MM.1S (cell line): Measurements from ENCODE around the gene NRXN3.

ENCODE experiments used
- DNase-seq: peaks from one replicate; pipeline ENCODE4 v3.0.0-alpha.2; 2015
- H2AFZ ChIP-seq: fragments of 300-600 bp; sonication (generic); 2 replicates; pipeline ENCODE4 v1.6.0; 2016; ENCODE audit warnings: antibody characterized with exemption, low read length
- H3F3A ChIP-seq: fragments of 300-600 bp; sonication (generic); 2 replicates; pipeline ENCODE4 v1.6.1; 2016; ENCODE audit warnings: mild to moderate bottlenecking, antibody characterized with exemption, low read length, moderate library complexity, mixed read lengths; ENCODE audit not compliant: insufficient read depth
- H3K27ac ChIP-seq: fragments of 300-600 bp; sonication (generic); 2 replicates; pipeline ENCODE4 v1.5.1; 2016; ENCODE audit warnings: mild to moderate bottlenecking, low read length
- H3K27me3 ChIP-seq: fragments of 300-600 bp; sonication (generic); replicated peaks from 2 replicates; pipeline ENCODE4 v1.6.0; 2016; ENCODE audit warnings: low read length; ENCODE audit not compliant: insufficient read depth
- H3K36me3 ChIP-seq: fragments of 300-600 bp; sonication (generic); replicated peaks from 2 replicates; pipeline ENCODE4 v1.6.1; 2016; ENCODE audit warnings: mild to moderate bottlenecking, low read length, mixed read lengths; ENCODE audit not compliant: insufficient read depth
- H3K4me1 ChIP-seq: fragments of 300-600 bp; sonication (generic); 2 replicates; pipeline ENCODE4 v1.6.1; 2016; ENCODE audit warnings: low read length, mixed read lengths
- H3K4me2 ChIP-seq: fragments of 300-600 bp; sonication (generic); 2 replicates; pipeline ENCODE4 v1.6.0; 2016; ENCODE audit warnings: low read depth, low read length
- H3K4me3 ChIP-seq: fragments of 300-600 bp; sonication (generic); 2 replicates; pipeline ENCODE4 v1.5.1; 2016; ENCODE audit warnings: low read length, mixed read lengths
- H3K79me2 ChIP-seq: fragments of 300-600 bp; sonication (generic); 2 replicates; pipeline ENCODE4 v1.6.1; 2016; ENCODE audit warnings: mixed run types, low read length, mixed read lengths
- H3K9ac ChIP-seq: fragments of 300-600 bp; sonication (generic); 2 replicates; pipeline ENCODE4 v1.6.1; 2016; ENCODE audit warnings: low read length, mixed read lengths
- H3K9me2 ChIP-seq: fragments of 300-600 bp; sonication (generic); replicated peaks from 2 replicates; pipeline ENCODE4 v1.6.1; 2016; ENCODE audit warnings: mild to moderate bottlenecking, low read length, mixed read lengths; ENCODE audit not compliant: insufficient read depth
- H3K9me3 ChIP-seq: fragments of 300-600 bp; sonication (generic); replicated peaks from 2 replicates; pipeline ENCODE4 v1.6.1; 2016; ENCODE audit warnings: mild to moderate bottlenecking, low read length, mixed read lengths; ENCODE audit not compliant: insufficient read depth
- H4K20me1 ChIP-seq: fragments of 300-600 bp; sonication (generic); 2 replicates; pipeline ENCODE4 v1.6.1; 2016; ENCODE audit warnings: mild to moderate bottlenecking, low read length, moderate library complexity, mixed read lengths; ENCODE audit not compliant: insufficient read depth
- CTCF ChIP-seq: fragments of 300-600 bp; sonication (generic); IDR thresholded peaks from 2 replicates; pipeline ENCODE4 v1.5.1; 2016; ENCODE audit warnings: antibody characterized with exemption, low read length, mixed read lengths
- EZH2 ChIP-seq: fragments of 300-600 bp; sonication (generic); optimal IDR thresholded peaks from 2 replicates; pipeline ENCODE3; 2017; ENCODE audit warnings: low read depth, mild to moderate bottlenecking, antibody characterized with exemption, low read length, mixed read lengths
- EZH2phosphoT487 ChIP-seq: fragments of 300-600 bp; sonication (generic); IDR thresholded peaks from 2 replicates; pipeline ENCODE4 v1.6.1; 2018; ENCODE audit warnings: antibody characterized with exemption, low read length

The NRXN3 gene

GRCh38 chr14:79660053-79660939, 1490.1 kb downstream of the NRXN3 start:
- no peaks in the 10 kb centered on the region for H3K27me3 ChIP-seq
- H3F3A ChIP-seq: no peaks in the 10 kb centered on the region
- DNase-seq: no peak
- H3K4me2 ChIP-seq: no peak overlapping the region
- no peak for TF ChIP-seq CTCF
- no peak for TF ChIP-seq EZH2
- TF ChIP-seq EZH2phosphoT487: no peak
- H3K36me3 ChIP-seq: no peaks in the 10 kb centered on the region
- no peaks in the 10 kb centered on the region for H3K4me1 ChIP-seq
- H3K9me3 ChIP-seq: no peaks in the 10 kb centered on the region
- no peaks in the 10 kb centered on the region for H4K20me1 ChIP-seq
- no peak overlapping the region for H3K9ac ChIP-seq
- no peaks in the 10 kb centered on the region for H3K9me2 ChIP-seq
- H3K4me3 ChIP-seq: no peak overlapping the region
- H3K79me2 ChIP-seq: no peaks in the 10 kb centered on the region
- H2AFZ ChIP-seq: no peak overlapping the region
- no peak overlapping the region for H3K27ac ChIP-seq

GRCh38 chr14:79661752-79662151, 1491.6 kb downstream of the NRXN3 start:
- Histone ChIP-seq H3K79me2 (no peaks in the 10 kb centered on the region), H3K4me3 (no peak overlapping the region), H3K4me1 (no peaks in the 10 kb centered on the region), H3K9me2 (no peaks in the 10 kb centered on the region), H3K36me3 (no peaks in the 10 kb centered on the region), H3F3A (no peaks in the 10 kb centered on the region), H3K27me3 (no peaks in the 10 kb centered on the region), H3K9me3 (no peaks in the 10 kb centered on the region), H2AFZ (no peak overlapping the region), H3K9ac (no peak overlapping the region), H3K4me2 (no peak overlapping the region), H4K20me1 (no peaks in the 10 kb centered on the region), H3K27ac (no peak overlapping the region)
- no peak for TF ChIP-seq CTCF
- TF ChIP-seq EZH2: no peak
- TF ChIP-seq EZH2phosphoT487: no peak
- no peak for DNase-seq

GRCh38 chr14:79663453-79663852, 1493.3 kb downstream of the NRXN3 start:
- H3K4me3 ChIP-seq: no peak overlapping the region
- no peak for DNase-seq
- H2AFZ ChIP-seq: no peak overlapping the region
- H3K4me1 ChIP-seq: no peaks in the 10 kb centered on the region
- H3K79me2 ChIP-seq: no peaks in the 10 kb centered on the region
- no peaks in the 10 kb centered on the region for H4K20me1 ChIP-seq
- no peaks in the 10 kb centered on the region for H3K9me2 ChIP-seq
- no peaks in the 10 kb centered on the region for H3K36me3 ChIP-seq
- H3F3A ChIP-seq: no peaks in the 10 kb centered on the region
- TF ChIP-seq CTCF (no peak), EZH2phosphoT487 (no peak), EZH2 (no peak)
- no peak overlapping the region for H3K4me2 ChIP-seq
- H3K9ac ChIP-seq: no peak overlapping the region
- H3K27me3 ChIP-seq: no peaks in the 10 kb centered on the region
- H3K9me3 ChIP-seq: no peaks in the 10 kb centered on the region
- H3K27ac ChIP-seq: no peak overlapping the region
